ENCODE measurements around the gene CERK. TPM values are rescaled to one million over a fixed set of nuclear protein-coding genes. Genes with fewer than 3 reads are reported as not detected.

CERK gene
- polyA plus RNA-seq, 1 donor from 2014 or later, result 57.4 TPM

- Histone ChIP-seq H4K20me1 (ENCODE audit: insufficient read depth) (no peaks in the 10 kb centered on the region), H3K27me3 (ENCODE audit: insufficient read depth, low read depth, low read length) (no peaks in the 10 kb centered on the region), H3K36me3 (ENCODE audit: insufficient read depth, low read length) (no peaks in the 10 kb centered on the region), H3F3A (ENCODE audit: insufficient read depth, low read length, poor library complexity, severe bottlenecking) (no peaks in the 10 kb centered on the region), H3K27ac (ENCODE audit: low read length) (no peak overlapping the region), H3K79me2 (replicated peaks; ENCODE audit: insufficient read depth, low read length) (no peaks in the 10 kb centered on the region), H3K9me3 (ENCODE audit: low read length) (no peaks in the 10 kb centered on the region), H3K4me3 (ENCODE audit: low read length) (no peak overlapping the region), H2AFZ (ENCODE audit: low read depth, low read length) (no peak overlapping the region), H3K9ac (ENCODE audit: low read length) (no peak overlapping the region), H3K4me2 (ENCODE audit: low read length) (no peak overlapping the region), H3K9me2 (ENCODE audit: insufficient read depth, low read length) (no peaks in the 10 kb centered on the region)
- TF ChIP-seq SMC3 (conservative IDR thresholded peaks at IDR 0.05; ENCODE audit: poor library complexity), result no peak
- TF ChIP-seq POLR2AphosphoS5 (IDR thresholded peaks at IDR 0.05), result no peak
- no peak for TF ChIP-seq EP300 (conservative IDR thresholded peaks at IDR 0.05; ENCODE audit: poor library complexity, severe bottlenecking)
- no peak for TF ChIP-seq CTCF (IDR thresholded peaks at IDR 0.05; ENCODE audit: poor library complexity, severe bottlenecking)
- TF ChIP-seq TAF1 (IDR thresholded peaks at IDR 0.05; ENCODE audit: low read depth), result no peak
Observed at GRCh38 chr22:46663436-46664100, 74.5 kb downstream of the CERK start.

GRCh38 chr22:46663001-46663400, 75.1 kb downstream of the CERK start:
- Histone ChIP-seq H3K27ac (ENCODE audit: low read length) (no peak overlapping the region), H4K20me1 (ENCODE audit: insufficient read depth) (no peaks in the 10 kb centered on the region), H3K4me2 (ENCODE audit: low read length) (no peak overlapping the region), H3K36me3 (ENCODE audit: insufficient read depth, low read length) (no peaks in the 10 kb centered on the region), H3K9me2 (ENCODE audit: insufficient read depth, low read length) (no peaks in the 10 kb centered on the region), H3K9me3 (ENCODE audit: low read length) (no peaks in the 10 kb centered on the region), H2AFZ (ENCODE audit: low read depth, low read length) (no peak overlapping the region), H3K79me2 (replicated peaks; ENCODE audit: insufficient read depth, low read length) (no peaks in the 10 kb centered on the region), H3K27me3 (ENCODE audit: insufficient read depth, low read depth, low read length) (no peaks in the 10 kb centered on the region), H3F3A (ENCODE audit: insufficient read depth, low read length, poor library complexity, severe bottlenecking) (no peaks in the 10 kb centered on the region), H3K9ac (ENCODE audit: low read length) (no peak overlapping the region), H3K4me3 (ENCODE audit: low read length) (no peak overlapping the region)
- no peak for TF ChIP-seq TAF1 (IDR thresholded peaks at IDR 0.05; ENCODE audit: low read depth)
- TF ChIP-seq CTCF (IDR thresholded peaks at IDR 0.05; ENCODE audit: poor library complexity, severe bottlenecking), result no peak

- Histone ChIP-seq H3K36me3 (ENCODE audit: insufficient read depth, low read length) (no peaks in the 10 kb centered on the region), H3K9me2 (ENCODE audit: insufficient read depth, low read length) (no peaks in the 10 kb centered on the region), H3K4me3 (ENCODE audit: low read length) (no peak overlapping the region), H2AFZ (ENCODE audit: low read depth, low read length) (no peak overlapping the region), H3K9me3 (ENCODE audit: low read length) (no peaks in the 10 kb centered on the region), H3K27ac (ENCODE audit: low read length) (no peak overlapping the region), H3K4me2 (ENCODE audit: low read length) (no peak overlapping the region), H4K20me1 (ENCODE audit: insufficient read depth) (no peaks in the 10 kb centered on the region), H3K79me2 (replicated peaks; ENCODE audit: insufficient read depth, low read length) (no peaks in the 10 kb centered on the region), H3K9ac (ENCODE audit: low read length) (no peak overlapping the region), H3K27me3 (ENCODE audit: insufficient read depth, low read depth, low read length) (no peaks in the 10 kb centered on the region), H3F3A (ENCODE audit: insufficient read depth, low read length, poor library complexity, severe bottlenecking) (no peaks in the 10 kb centered on the region)
- TF ChIP-seq POLR2AphosphoS5 (IDR thresholded peaks at IDR 0.05), result no peak
- TF ChIP-seq CTCF (IDR thresholded peaks at IDR 0.05; ENCODE audit: poor library complexity, severe bottlenecking), result no peak
- TF ChIP-seq REST (IDR thresholded peaks at IDR 0.05; ENCODE audit: borderline replicate concordance), result no peak
- no peak for TF ChIP-seq EP300 (conservative IDR thresholded peaks at IDR 0.05; ENCODE audit: poor library complexity, severe bottlenecking)
- TF ChIP-seq SMC3 (conservative IDR thresholded peaks at IDR 0.05; ENCODE audit: poor library complexity), result no peak
- TF ChIP-seq EZH2 (IDR thresholded peaks at IDR 0.05; ENCODE audit: borderline replicate concordance, insufficient read depth, low read length, poor library complexity, severe bottlenecking), result no peak
- no peak for TF ChIP-seq TAF1 (IDR thresholded peaks at IDR 0.05; ENCODE audit: low read depth)
- no peak for TF ChIP-seq RAD21 (conservative IDR thresholded peaks at IDR 0.05)
- TF ChIP-seq MXI1 (conservative IDR thresholded peaks at IDR 0.05; ENCODE audit: poor library complexity, severe bottlenecking), result no peak
Observed at GRCh38 chr22:46662226-46662625, 75.8 kb downstream of the CERK start.
